Measurements from ENCODE around the gene ZNF470. TPM values are rescaled to one million over a fixed set of nuclear protein-coding genes. Genes with fewer than 3 reads are reported as not detected.
A peak's percentile ranks its signal among the peaks of the same experiment; 100 is the strongest.

The ZNF470 gene
- total RNA-seq (2014; rRNA removed; shearing (Covaris generic)): 0.68 and 1.6 TPM in 2 replicates

- DNase-seq (ENCODE audit: low spot score): peak; percentile 97
These were observed at the start of gene ZNF470 for GRCh38 chr19:56567274-56568120. TSS of gene ZNF470 (plus strand) at chr19:56567468. CDS start at chr19:56570312, 2,844 bp downstream.

GRCh38 chr19:56525214-56525860 lies 41.9 kb upstream of the ZNF470 start:
- DNase-seq (ENCODE audit: low spot score): no peak

GRCh38 chr19:56537442-56537841 lies 29.8 kb upstream of the ZNF470 start:
- no peak for DNase-seq (ENCODE audit: low spot score)

DNA sequence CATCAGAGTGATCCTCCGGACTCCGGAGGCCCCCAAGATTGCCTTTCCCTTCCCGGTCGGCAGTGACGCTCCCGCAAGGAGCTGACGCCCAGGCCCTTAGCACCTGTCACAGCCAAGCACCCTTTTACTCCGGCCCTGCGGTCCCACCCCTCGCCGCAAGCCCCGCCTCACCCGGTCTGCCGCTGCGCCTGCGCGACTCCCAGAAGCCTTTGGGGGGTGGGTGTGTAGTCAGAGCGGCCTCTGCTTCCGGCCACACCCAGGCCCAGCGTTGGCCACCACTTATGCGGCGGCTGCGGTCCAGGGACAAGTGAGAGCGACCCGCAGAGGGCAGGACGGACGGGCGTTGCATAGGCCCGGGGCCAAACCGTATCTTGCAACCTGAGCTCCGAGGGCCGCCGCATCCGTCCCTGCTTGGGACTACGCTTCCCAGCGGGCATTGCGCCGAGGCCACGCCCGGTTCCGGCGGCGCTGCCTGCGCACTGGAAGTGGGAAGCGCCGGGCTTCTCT lies 29.0 kb upstream of the ZNF470 start:
- peak; percentile 84 for DNase-seq (ENCODE audit: low spot score)

- peak; percentile 58 for DNase-seq (ENCODE audit: low spot score)
These were observed 28.5 kb upstream of the ZNF470 start, which contains the start of gene ZFP28 for GRCh38 chr19:56538761-56539263. TSS of gene ZFP28 (plus strand) at chr19:56538948. CDS start at chr19:56539019, 71 bp downstream.

- no peak for DNase-seq (ENCODE audit: low spot score)
These were observed 23.5 kb upstream of the ZNF470 start for GRCh38 chr19:56543776-56544175.

DNA sequence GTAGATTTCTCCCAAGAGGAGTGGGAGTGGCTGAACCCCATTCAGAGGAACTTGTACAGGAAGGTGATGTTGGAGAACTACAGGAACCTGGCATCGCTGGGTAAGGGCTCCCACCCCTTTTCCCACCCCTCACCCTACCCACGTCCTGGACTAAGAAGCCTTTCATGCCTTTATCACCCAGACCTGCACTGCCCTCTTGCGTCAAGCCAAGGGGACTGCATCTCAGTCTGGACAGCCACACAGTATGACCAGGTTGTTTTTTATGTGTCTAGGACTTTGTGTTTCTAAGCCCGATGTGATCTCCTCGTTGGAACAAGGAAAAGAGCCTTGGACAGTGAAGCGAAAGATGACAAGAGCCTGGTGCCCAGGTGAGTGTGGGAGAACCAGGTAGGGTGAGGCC lies 19.7 kb upstream of the ZNF470 start:
- DNase-seq (ENCODE audit: low spot score): peak; percentile 44

DNA sequence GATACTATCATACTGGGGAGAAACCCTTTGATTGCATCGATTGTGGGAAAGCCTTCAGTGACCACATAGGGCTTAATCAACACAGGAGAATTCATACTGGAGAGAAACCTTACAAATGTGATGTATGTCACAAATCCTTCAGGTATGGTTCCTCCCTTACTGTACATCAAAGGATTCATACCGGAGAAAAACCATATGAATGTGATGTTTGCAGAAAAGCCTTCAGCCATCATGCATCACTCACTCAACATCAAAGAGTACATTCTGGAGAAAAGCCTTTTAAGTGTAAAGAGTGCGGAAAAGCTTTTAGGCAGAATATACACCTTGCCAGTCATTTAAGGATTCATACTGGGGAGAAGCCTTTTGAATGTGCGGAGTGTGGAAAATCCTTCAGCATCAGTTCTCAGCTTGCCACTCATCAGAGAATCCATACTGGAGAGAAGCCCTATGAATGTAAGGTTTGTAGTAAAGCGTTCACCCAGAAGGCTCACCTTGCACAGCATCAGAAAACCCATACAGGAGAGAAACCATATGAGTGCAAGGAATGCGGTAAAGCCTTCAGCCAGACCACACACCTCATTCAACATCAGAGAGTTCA lies 12.9 kb upstream of the ZNF470 start:
- no peak for DNase-seq (ENCODE audit: low spot score)

- DNase-seq (ENCODE audit: low spot score): no peak
These were observed 4.5 kb upstream of the ZNF470 start for GRCh38 chr19:56562766-56563165.

DNA sequence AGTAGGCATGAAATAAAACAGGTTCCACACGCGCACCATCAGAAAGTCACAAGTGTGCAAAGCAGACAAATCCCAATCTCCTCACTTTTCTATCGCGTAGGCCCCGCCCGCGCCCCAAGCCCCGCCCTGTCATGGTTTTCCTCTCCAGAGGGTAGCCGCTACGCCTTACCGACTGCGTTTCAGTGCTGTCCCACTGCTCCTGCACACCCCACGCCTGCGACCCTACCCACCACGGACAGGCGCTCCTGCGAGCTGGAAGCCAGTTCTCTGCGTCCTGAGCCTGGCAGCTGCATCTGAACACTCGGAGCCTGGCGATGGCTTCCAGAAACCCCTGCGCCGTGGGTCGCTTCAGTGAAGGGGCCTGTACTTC lies 379 bp upstream of the ZNF470 start:
- no peak for DNase-seq (ENCODE audit: low spot score)

DNA sequence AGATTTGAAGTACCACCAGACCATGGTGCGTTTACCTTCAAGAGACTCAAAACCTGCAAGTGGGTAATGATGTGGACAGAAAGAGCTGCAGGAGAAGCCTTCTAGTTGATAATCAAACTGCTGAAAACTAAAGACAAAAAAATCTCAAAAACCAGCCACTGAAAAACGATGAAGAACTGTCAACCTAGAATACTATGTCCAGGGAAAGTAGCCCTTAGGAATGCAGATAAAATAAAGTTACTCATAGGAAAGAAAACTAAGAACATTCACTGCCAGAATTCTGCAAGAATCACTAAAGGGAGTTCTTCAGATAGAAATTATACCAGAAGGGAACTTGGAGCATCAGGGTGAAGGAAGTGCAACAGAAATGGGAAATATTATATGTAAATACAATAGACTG lies 5.3 kb downstream of the ZNF470 start:
- no peak for DNase-seq (ENCODE audit: low spot score)

GRCh38 chr19:56573914-56574313 lies 6.6 kb downstream of the ZNF470 start:
- DNase-seq (ENCODE audit: low spot score): no peak

DNA sequence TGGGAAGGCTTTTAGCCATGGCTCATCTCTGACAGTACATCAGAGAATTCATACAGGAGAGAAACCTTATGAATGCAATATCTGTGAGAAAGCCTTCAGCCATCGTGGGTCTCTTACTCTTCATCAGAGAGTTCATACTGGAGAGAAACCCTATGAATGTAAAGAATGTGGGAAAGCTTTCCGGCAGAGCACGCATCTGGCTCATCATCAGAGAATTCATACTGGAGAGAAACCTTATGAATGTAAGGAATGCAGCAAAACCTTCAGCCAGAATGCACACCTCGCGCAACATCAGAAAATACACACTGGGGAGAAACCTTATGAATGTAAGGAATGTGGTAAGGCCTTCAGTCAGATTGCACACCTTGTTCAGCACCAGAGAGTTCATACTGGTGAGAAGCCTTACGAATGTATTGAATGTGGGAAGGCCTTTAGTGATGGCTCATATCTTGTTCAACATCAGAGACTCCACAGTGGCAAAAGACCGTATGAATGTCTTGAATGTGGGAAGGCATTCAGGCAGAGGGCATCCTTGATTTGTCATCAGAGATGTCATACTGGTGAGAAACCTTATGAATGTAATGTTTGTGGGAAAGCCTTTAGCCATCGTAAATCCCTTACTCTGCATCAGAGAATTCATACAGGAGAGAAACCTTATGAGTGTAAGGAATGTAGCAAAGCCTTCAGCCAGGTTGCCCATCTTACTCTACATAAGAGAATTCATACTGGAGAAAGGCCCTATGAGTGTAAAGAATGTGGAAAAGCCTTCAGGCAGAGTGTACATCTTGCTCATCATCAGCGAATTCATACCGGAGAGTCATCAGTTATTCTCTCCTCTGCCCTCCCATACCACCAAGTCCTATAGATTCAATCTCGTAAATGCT lies 10.7 kb downstream of the ZNF470 start:
- DNase-seq (ENCODE audit: low spot score): no peak

DNA sequence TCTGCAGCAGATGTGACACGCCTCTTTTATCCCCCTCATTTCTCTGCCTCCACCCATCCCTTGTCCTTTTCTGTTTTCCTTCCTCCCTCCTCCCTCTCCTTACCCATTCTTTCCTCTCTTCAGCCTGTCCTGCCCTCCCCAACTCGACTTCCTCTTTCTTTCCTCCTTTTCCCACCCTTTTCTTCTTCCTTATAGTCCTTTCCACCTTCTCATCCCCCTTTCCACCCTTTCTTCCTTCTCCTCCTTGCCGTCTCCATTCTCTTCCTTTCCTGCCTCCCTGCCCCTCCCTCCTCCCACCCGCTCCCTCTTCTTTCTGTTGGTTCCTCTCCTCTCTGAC lies 27.1 kb downstream of the ZNF470 start:
- no peak for DNase-seq (ENCODE audit: low spot score)

DNA sequence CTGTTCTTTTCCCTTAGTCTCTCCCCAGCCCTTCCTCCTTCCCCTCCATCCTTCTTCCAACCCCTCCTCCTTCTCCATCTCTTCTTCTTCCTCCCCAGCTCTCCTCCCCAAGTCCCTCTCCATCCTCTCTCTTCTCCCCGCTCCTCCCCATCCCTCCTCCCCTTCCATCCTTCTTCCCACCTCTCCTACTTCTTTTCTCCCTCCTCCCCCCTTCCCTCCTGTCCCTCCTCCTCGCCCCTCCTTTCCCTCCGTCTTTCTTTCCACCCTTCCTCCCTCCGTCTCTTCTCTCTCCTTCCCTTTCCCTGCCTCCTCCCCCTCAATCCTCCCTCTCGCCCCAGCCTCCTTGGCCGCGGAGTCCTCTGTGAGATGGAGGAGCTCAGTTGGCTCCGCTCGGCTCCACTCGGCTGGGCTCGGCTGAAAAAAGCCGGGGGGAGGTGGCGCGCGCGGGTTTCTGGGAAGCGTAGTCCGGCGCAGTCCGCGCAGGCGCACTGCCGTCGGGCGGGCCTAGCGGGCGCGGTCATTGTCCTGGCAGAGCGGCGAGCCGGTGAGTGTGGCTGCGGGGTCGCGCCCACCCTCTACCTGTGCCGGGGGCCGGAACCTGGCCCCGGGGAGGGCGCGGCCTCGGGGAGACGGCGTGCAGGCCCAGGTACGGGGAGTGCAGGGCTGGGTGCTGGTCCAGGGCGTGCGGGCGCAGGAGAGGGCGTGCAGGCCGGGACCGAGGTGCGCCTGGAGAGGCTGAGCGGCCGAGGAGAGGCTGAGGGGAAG lies 27.7 kb downstream of the ZNF470 start, which contains the start of gene ZNF71:
TSS of gene ZNF71 (plus strand) at position 520 of the 765 bp plus-strand sequence. CDS start 6,257 bp downstream, outside the sequence.
- peak; percentile 88 for DNase-seq (ENCODE audit: low spot score)

DNA sequence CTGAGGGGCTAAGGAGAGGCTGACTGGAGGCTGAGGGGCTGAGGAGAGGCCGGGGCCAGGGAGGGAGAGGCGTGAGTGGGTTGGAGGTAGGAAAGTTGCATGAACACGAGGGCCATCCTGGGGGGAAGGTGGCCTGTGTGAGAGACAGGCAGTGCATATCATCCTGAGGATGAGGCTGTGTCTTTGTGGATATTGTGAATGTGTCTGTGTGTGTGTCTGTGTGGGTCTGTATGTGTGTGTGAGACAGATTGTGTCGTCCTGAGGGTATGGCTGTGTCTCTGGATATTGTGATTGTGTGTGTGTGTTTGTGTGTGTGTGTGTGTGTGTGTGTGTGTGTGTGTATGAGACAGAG lies 28.3 kb downstream of the ZNF470 start:
- DNase-seq (ENCODE audit: low spot score): no peak

DNA sequence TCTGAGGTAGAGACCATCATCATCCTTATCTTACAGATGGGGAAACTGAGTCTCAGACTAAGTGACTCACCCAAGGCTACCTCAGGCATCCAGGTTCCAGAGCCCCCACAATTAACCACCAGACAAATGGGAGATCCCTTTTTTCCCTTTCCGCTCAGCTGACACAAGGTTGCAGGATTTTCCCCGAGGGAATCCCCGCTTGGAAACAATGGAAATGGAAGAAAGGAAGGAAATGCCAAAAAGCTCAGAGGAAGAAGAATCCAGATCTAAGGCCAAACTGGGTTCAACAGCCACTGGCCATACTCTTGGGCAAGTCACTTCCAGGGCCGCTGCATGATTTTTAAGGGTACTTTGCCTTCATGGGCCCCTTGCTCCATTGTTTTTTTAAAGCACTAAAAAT lies 29.4 kb downstream of the ZNF470 start:
- no peak for DNase-seq (ENCODE audit: low spot score)

DNA sequence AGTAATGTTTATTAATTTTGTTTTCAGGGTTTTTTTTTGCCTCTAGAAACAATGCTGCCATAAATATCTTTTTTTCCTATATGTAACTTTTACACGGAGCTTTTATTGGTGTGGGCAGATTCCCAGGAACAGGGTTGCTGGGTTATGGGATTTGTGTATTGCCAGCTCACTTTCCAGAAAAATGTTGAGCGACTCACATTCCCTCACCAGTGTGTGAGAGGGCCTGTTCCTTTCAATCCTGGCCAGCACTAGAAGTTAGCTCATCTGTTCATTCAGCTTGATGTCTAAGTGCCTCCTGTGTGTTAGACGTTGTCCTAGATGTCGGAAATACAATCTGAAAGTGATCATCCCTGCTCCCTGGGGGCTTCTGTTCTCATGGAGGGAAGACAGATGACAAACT lies 30.4 kb downstream of the ZNF470 start:
- DNase-seq (ENCODE audit: low spot score): no peak

DNA sequence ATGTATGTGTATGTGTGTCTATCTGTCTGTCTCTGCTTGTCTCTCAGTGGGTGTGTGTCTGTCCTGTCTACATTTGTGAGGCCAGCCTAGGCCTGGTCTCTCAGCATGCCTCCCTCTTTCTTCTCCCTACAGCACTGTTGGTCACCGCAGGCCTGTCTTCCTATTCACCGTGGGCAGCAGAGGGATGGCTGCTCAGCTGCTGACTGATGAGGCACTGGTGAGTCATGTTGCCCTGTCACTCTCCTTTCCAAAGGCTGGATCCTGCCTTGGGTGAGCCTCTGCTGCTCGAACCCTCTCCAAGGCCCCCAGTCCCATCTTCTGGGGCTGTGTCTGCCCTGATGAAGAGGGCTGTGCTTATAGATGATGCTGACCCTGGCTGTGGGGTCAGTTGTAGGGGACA lies 34.1 kb downstream of the ZNF470 start:
- no peak for DNase-seq (ENCODE audit: low spot score)

DNA sequence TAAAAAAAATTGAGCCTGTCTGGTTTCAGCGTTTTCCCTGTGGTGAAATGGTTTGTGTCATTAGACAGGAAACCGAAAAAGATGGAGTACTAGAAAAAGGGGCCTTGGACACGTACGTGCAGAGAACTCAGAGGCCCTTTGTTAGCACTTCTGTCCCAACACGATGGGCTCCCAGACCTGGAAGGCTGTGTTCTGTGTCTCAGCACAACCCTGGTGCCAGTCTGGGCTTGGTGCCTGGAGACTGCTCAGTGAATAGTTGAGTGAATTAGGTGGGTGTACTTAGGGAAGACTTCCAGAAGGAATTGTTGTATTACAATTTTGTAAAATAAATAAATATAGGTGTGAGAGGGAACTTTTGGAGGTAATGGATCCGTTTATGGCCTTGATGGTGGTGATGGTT lies 36.6 kb downstream of the ZNF470 start:
- DNase-seq (ENCODE audit: low spot score): no peak
